HG03520 (cell line): Measurements from ENCODE around the gene ZNF782.
"Not testable (repeated sequence)": the region's sequence is repeated elsewhere in the genome, so short reads cannot be mapped to it uniquely, and the experiment has no call there.

Experiments used
- ATAC-seq: cut with Tn5 transposase; IDR thresholded peaks from one replicate; pipeline ENCODE4 v1.9.1; 2021; ENCODE audit warnings: mild to moderate bottlenecking, moderate library complexity; ENCODE audit not compliant: unreplicated experiment

The ZNF782 gene

DNA sequence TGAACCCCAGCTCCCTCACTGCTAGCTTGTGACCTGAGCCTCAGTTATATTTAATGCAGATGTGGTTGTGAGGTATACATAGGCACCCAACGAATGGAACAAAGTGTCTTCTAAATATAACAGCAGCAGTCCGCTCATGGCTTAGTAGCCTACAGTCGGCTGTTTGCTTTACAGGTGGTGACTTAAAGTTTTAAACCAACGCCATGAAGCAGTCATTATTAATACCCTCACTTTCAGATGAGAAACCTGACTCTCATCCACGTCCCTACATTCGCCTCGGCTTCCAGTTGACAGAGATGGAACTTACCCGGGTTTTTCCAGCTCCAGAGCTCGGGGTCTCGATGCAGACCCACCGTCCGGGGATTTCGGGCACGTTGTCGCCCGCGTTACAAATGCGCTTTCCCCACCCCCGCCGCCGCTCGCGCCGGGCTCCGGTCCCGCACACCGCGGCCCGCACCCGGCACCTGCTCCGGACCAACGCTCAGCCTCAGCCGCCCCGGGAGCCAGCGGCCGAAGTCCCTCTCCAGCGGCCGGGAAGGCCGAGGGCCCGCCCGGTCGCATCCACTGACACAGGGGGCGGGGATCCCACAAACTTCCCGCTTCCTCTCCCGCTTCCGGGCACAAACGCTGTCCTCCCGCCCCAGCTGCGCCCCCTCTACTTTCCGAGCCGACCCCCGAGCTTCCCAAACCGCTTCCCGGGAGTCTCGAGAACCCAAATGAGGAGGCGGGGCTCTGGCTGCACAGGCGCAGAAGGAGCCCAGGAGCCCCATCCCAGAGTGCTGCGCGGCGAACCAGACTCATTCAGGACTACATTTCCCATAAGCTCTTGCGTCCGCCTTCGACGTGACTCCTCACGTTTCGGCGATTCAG is at the start of gene ZNF782:
Gene ZNF782 (minus strand): TSS at position 734 of the 870 bp plus-strand sequence. CDS start 2,553 bp downstream, outside the sequence.
- ATAC-seq: peak; percentile 84

DNA sequence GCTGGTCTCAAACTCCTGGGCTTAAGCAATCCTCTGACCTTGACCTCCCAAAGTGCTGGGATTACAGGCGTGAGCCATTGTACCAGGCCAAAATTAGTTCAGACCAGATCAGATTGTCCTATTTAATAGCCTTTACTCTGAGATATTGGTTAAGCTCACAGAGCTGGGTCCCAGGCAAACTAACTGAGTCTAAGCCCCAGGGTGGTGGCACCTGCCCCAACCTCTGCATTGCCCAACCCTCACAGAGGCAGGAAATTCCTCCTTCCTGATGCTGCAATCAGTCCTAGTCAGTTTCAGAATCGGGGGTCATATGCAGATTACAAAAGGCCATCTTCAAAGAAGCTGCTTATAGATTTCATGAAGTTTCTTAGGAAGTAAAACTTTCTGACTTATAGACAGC is 45.7 kb upstream of the ZNF782 start:
- ATAC-seq: not testable (repeated sequence)

DNA sequence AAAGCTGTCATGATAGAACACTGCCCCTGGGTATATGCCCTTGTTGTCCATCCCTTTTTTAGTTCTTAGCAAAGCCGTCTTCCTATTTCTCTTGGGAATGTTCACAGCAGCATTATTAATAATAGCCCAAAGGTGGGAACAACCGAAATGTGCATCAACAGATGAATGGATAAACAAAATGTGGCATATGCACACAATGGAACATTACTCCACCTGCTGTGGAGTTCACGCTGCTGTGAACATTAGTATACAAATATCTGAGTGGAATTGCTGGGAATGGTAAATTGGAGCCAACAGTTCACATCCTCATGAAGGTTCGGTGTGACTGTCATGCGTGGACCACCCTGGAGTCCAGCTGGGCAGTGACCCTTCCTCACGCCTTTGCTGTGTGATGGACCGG is 37.8 kb upstream of the ZNF782 start:
- ATAC-seq: no peak

DNA sequence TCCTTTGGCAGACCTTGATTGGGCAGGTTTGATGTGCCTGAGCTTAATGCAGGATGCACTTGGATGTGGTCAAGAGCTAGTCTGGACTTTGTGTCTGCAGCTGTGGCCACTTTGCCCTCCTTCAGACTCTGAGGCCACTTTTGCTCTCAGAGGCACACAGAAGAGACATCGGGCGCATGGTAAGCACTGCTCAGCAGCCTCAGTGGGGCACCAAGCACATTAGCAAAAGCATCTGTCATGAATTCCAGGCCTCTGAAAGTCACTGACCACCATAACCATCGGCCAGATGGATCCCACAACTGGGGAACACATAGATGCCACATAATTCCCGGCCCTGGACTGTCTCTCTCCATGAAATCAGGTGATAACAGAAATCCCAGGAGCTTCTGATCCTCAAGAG is 34.3 kb upstream of the ZNF782 start:
- ATAC-seq: no peak

DNA sequence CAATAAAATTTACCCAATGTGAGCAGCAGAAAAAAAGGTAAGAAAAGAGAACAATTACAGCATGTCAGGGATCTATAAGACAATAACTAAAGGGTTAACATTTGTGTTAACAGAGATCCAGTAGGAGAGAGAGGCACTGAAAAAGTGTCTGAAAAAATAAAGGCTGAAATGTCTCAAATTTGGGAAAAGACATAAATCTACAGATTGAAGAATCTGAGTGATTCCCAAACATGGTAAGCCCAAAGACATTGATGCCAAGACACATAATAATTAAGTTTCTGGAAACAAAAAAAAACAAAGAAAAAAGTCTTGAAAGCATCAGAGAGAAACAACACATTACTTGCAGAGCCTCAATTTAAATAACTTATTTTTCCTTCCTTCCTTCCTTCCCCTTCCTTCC is 31.1 kb upstream of the ZNF782 start:
- no peak for ATAC-seq

DNA sequence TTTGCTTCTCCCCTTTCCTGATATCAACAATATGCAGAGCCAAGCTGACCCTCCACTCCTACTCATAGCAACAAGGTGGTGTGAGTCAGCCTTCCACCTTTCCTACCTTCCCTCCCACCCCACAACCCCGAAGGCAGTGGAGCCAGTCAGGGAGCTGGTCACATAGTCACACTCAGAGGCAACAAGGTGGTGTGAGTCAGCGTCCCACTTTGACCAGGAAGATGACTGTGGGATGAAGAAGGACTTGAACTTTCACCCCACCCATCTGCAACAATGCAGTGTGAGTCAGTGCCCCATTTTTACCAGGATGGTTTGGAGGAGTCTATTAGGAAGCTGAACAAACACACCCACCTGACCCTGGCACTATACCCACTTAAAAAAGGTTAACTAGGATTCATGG is 30.1 kb upstream of the ZNF782 start:
- ATAC-seq: no peak

DNA sequence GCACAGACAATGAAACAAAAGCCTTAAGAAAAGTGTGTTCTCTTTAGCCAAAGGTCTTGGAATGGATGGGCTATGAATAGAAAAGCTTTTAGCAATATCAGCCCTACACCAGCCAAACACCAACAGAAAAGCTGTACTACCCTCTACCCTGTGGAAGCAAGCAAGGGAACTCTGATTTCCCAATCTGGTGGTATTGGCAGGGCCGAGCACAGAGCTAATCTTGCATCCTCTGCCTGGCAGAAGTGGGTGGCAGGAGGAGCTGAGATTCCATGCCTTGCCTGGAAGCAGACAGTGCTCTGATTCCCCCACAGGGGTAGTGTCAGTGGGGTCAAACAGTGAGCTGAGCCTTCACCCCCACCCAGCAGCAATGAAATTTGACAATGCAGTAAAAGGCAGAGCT is 29.6 kb upstream of the ZNF782 start:
- no peak for ATAC-seq

DNA sequence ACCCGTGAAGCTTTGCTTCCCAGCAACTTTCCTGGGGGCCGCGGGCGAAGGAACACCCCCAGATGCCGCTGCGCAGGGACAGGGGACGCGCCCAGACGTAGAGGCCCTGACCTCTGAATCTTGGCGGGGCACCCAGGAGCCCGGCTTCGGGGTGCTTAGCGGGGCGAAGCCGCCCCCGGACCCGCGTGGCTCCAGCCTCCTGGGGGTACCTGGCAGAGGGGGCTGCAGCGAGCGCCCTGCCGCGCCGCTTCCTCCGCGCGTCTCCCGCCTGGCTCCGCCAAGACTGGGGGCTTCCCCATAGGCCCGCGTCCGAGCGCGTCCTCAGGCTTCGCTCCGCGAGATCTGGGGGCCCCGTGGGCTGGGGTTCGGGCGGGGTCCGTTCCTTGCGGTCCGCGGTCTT is 23.0 kb upstream of the ZNF782 start:
- no peak for ATAC-seq

DNA sequence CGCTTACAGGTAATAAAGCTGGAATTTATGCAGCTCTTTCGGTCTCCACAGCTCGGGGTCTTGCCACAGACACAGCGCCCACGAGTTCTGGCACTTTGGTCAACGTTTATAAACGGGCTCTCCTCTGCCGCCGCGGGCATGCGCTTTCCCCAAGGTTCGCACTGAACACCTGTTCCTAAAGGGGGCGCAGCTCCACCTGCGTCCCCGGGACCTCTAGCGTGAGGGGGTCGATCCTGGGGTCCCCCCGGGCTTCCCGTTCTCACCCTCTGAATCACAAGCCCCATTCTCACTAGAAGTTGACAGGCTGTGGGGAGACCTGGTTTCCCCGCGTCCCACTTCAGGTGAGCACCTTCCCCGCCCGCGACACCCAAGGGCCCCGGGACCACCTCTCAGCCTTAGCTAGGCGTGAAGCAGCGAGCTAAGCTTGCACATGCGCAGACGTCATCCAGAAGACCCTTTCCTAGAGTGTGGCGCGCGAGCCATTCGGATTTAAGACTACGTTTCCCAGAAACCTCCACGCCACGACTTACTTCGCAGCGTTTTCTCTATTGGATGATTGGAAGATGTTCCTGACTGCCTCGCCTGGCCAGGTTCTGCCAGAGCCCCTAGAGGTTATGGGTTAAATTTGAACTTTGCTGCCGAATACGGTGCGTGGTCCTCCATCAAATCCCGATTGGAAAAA is 21.3 kb upstream of the ZNF782 start:
- peak; percentile 48 for ATAC-seq

DNA sequence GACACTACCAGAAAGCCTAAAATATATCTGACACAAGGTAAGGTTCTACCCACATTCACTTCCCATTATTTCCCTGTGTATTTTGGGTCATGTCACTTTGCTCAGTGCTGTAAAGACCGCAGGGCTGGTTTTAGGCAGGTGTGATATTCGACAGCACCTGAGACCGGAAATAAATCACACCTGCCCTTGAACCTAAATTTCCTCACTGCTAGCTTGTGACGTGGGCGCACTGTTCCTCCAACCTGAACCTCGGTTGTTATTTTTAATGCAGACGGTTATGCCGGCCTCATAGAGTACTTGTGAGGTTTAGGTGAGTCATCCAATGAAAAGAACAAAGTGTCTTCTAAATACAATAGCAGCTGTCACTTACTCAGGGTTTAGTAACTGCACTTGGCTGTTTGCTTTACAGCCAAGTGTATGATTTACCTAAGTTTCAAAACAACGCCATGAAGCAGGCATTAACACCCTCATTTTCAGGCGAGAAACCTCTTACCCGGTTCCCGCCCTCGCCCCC is 20.7 kb upstream of the ZNF782 start:
- ATAC-seq: peak; percentile 55

DNA sequence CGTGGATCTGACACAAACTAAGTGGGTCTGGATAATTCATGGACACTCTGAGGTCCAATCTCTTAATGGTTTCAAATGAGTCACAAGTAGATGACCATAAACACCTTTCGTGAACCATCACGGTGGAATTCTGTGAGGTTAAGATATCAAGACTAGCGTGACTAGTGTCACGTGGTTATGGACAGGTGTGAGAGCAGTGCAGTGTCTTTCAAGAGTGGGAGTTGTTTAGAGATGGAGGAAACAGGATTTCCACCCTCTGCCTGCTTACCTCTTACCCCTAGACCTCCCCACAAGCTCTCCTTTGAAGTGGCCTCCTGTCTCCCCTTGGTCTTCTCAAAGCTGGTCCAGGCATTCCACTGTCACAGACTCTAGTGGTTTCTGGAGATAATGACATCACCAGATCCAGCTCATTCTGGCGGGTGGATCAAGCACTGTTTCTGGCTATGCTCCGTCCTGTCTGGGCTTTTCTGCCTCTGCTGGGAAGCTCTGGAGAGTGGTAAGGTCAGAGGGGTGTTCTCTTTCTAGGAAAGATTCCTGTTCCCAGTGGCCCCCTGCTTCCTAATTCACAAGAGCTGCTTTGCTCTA is 20.0 kb upstream of the ZNF782 start:
- no peak for ATAC-seq

DNA sequence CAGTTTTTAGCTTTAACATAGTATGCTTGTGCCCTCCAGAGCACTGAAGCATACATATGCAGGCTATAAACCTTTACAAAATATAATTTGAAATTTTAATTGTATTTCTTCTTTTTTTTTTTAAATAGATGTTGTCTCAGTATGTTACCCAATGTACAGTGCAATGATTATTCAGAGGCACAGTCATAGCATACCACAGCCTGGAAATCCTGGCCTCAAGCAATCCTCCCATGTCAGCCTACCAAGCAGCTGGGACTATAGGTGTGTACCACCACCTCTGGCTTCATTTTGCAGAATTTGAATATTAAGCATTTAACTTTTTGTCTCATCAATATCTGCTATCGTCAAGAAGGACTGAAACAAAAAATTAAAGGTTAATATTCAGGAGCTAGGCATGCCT is 16.9 kb upstream of the ZNF782 start:
- no peak for ATAC-seq

DNA sequence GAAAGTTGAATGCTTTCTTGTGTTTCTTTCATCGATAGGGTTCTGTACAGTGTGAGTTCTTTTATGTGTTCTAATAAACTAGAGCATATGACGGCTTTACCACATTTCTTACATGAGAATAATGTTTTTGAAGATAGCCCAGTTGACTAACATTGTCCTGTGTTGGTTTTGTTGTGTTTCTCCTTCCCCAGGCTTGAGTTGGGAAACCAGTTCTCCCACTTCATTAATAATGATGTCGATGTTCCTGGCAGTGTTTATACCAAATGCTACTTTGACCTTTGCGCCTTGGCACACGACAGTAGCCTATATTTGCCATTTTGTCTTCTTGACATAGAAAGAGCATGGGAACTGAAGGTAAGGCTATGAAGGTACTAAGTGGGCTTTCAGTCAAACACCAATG is 14.4 kb upstream of the ZNF782 start:
- ATAC-seq: no peak

DNA sequence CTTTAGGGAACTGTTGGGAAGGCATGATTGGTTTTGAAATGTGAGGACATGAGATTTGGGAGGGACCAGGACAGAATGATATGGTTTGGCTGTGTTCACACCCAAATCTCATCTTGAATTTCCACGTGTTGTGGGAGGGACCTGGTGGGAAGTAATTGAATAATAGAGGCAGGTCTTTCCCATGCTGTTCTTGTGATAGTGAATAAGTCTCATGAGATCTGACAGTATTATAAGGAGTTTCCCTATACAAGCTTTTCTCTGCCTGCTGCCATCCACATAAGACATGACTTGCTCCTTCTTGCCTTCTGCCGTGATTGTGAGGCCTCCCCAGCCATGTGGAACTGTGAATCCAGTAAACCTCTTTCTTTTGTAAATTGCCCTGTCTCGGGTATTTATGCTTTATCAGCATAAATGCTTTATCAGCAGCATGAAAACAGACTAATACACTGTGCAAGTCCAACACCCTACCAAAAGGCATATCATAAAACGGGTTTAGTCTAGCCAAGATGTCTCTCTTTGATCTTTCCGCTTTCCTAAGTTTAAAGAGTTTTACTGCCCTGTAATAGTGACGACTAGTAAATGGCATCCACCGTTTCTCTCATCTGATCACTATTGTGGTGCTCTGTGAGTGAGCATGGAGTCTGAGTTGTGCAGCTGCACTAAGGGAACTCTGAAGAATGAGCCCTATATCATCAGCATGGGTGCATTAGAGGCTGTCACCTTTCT is 12.9 kb upstream of the ZNF782 start:
- no peak for ATAC-seq

DNA sequence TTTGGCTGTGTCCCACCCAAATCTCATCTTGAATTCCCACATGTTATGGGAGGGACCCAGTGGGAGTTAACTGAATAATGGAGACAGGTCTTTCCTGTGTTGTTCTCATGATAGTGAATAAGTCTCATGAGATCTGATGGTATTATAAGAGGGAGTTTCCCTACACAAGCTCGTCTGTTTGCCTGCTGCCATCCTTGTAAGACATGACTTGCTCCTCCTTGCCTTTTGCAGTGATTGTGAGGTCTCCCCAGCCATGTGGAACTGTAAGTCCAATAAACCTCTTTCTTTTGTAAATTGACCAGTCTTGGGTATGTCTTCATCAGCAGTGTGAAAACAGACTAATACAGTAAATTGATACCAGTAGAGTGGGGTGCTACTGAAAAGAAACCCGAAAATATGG is 10.9 kb upstream of the ZNF782 start:
- not testable (repeated sequence) for ATAC-seq

DNA sequence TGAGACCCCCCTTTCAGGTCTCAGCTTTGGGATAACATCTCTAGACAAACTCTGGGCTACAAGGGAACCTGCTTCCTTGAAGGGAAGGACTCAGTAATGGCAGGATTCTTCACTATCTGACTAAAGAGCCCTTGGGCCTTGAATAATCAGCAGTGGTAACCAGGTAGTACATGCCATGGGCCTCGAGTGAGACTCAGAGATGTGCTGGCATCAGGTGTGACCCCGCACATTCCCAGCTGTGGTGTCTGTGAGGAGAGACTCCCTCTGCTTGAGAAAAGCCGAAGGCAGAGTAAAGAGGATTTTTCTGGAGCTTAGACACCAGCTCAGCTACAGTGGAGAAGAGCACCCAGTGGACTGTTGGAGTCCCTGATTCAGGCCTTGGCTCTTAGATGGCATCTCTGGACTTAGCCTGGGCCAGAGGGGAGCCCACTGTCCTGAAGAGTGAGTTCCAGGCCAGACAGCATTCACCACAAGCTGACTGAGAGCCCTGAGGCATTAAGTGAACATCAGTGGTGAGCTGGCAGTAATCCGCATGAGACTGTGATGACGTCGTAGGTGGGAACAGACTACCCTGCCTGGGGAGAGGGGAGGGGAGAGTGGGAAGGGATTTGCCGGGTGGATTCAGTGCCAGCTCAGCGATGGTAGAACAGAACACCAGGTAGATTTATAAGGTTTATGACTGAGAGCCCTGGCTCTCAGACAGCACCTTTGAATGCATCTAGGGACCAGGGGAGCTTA is 5.3 kb upstream of the ZNF782 start:
- ATAC-seq: no peak

DNA sequence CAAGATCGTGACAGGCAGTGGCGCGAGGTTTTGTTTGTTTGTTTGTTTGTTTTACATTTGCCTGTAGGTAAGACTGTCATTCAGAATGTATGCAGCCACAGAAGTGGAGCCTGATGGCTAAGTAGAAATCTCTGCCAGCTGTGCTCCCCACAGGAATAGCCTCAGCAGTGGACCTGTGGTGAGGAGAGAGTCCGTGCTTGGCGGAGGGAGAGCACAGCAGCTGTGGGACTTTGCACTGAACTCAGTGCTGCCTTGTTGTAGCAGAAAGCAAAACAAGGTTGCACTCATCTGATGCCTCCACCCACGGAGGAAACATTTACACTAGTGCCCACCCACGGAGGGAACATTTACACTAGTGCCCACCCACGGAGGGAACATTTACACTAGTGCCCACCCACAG is 4.4 kb upstream of the ZNF782 start:
- ATAC-seq: no peak

DNA sequence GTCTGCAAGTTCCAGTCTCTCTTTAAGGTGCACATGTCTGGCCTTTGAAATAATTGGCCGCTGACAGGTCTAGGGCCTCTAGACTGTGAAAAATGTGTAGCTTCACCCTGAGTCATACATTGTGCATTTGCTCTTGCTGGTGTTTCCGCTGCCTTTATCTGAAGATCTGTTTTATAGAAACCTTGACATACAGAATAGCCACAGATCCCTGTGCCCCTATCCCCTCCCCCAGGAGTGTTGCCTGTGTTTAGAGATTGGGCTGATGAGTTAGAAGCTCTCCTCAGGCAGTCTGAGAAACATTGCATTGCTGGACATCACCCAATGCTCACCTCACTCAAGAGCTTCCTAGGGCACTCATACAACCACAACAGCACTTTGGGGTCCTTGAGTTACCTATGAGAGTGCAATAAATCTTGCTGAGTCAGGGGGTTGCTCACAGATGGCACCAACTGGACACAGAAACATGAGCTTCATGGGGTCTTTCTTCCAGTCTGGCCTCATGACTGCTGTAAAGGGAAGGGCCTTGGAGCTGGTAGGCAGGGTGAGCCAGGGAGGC is 3.8 kb upstream of the ZNF782 start:
- ATAC-seq: no peak

DNA sequence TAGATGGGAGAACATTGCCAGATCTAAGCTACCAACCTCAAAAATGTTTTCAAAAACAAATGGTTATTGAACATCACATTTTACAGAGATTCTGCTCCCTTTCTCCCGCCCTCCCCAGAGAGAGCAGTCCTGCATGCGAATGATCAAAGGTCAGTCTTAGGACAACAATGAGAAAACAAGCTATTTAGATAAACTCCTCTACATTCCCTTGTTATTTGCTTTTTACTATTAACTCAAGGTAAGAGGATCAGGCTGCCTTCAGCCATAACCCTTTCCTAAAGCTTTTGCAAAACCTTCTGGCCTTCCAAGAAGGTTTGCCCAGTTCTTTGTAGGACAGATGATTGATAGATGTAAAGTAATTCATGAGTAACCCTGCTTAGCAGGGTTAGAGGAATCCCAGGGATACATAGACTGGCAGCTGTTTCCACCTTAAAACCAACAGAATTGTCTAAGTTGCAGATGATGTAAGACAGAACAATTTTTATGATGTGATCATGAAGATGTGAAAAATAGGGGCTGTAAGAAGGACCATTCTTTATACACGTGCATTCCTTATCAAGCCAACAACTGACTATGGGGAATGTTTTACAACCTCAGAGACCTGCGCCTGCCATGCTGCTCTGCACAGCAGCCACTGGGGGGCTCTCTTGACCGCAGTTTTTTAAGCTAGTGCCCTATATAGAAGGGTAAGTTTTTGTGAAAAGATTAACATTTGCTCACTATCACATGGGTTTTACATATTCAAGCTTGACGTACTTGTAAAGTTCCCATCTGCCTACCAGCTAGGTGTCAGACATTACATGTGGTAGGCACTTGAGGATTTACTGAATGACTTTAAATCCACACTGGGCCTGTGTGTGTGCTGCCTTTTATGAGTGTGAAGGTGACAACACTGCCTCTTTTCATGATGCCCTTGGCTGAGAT is 2.3 kb upstream of the ZNF782 start:
- ATAC-seq: peak; percentile 50
